ENCODE data around the gene CLASRP.

DNA sequence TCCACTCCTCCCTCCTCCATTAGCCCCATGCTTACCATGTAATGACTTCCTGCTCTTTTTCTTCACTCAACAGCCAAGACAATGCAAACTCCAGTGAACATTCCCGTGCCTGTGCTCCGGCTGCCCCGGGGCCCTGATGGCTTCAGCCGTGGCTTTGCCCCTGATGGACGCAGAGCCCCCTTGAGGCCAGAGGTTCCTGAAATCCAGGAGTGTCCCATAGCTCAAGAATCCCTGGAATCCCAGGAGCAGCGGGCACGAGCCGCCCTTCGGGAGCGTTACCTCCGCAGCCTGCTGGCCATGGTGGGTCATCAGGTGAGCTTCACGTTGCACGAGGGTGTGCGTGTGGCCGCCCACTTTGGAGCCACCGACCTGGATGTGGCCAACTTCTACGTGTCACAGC lies 51.2 kb downstream of the CLASRP start:
- TF ChIP-seq, protein P1, sequence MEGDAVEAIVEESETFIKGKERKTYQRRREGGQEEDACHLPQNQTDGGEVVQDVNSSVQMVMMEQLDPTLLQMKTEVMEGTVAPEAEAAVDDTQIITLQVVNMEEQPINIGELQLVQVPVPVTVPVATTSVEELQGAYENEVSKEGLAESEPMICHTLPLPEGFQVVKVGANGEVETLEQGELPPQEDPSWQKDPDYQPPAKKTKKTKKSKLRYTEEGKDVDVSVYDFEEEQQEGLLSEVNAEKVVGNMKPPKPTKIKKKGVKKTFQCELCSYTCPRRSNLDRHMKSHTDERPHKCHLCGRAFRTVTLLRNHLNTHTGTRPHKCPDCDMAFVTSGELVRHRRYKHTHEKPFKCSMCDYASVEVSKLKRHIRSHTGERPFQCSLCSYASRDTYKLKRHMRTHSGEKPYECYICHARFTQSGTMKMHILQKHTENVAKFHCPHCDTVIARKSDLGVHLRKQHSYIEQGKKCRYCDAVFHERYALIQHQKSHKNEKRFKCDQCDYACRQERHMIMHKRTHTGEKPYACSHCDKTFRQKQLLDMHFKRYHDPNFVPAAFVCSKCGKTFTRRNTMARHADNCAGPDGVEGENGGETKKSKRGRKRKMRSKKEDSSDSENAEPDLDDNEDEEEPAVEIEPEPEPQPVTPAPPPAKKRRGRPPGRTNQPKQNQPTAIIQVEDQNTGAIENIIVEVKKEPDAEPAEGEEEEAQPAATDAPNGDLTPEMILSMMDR (IDR thresholded peaks at IDR 0.05): no peak
- no peak for TF ChIP-seq EP300 (IDR thresholded peaks at IDR 0.05)
